Loucy (cell line): Measurements from ENCODE around the gene TAF4.

Source experiments
- H2AFZ ChIP-seq: fragments of 200-600 bp; sonication (generic); 2 replicates; pipeline ENCODE4 v1.6.0; 2016; ENCODE audit warnings: antibody characterized with exemption, mild to moderate bottlenecking, low read length, moderate library complexity
- H3F3A ChIP-seq: fragments of 200-600 bp; 2 replicates; pipeline ENCODE4 v1.6.0; 2016; ENCODE audit warnings: antibody characterized with exemption, low read depth, mild to moderate bottlenecking
- H3K27me3 ChIP-seq: fragments of 200-600 bp; sonication (generic); 2 replicates; pipeline ENCODE4 v1.6.1; 2014; ENCODE audit warnings: low read length, mild to moderate bottlenecking; ENCODE audit not compliant: insufficient read depth, poor library complexity, severe bottlenecking
- H3K36me3 ChIP-seq: fragments of 200-600 bp; sonication (generic); 2 replicates; pipeline ENCODE4 v1.6.1; 2016; ENCODE audit warnings: low read length; ENCODE audit not compliant: insufficient read depth
- H3K4me1 ChIP-seq: fragments of 200-600 bp; sonication (generic); 2 replicates; pipeline ENCODE4 v1.5.1; 2014; ENCODE audit warnings: low read length, mild to moderate bottlenecking; ENCODE audit not compliant: insufficient read depth, poor library complexity, severe bottlenecking
- H3K4me2 ChIP-seq: fragments of 200-600 bp; sonication (generic); 2 replicates; pipeline ENCODE4 v1.6.0; 2014; ENCODE audit warnings: antibody characterized with exemption, low read length, low read depth, mild to moderate bottlenecking; ENCODE audit not compliant: poor library complexity, severe bottlenecking
- H3K4me3 ChIP-seq: fragments of 200-600 bp; sonication (generic); 2 replicates; pipeline ENCODE4 v1.5.1; 2014; ENCODE audit warnings: low read length, mild to moderate bottlenecking, mixed read lengths; ENCODE audit not compliant: poor library complexity, severe bottlenecking
- H3K79me2 ChIP-seq: fragments of 200-600 bp; sonication (generic); 2 replicates; pipeline ENCODE4 v1.6.1; 2014; ENCODE audit warnings: low read length; ENCODE audit not compliant: insufficient read depth
- H3K9ac ChIP-seq: fragments of 200-600 bp; sonication (generic); 2 replicates; pipeline ENCODE4 v1.6.0; 2014; ENCODE audit warnings: mild to moderate bottlenecking, low read depth, low read length, moderate library complexity; ENCODE audit not compliant: poor library complexity, severe bottlenecking
- H3K9me2 ChIP-seq: fragments of 200-600 bp; sonication (generic); replicated peaks from 2 replicates; pipeline ENCODE4 v1.6.1; 2016; ENCODE audit warnings: low read depth, low read length, mixed read lengths
- H3K9me3 ChIP-seq: fragments of 200-600 bp; sonication (generic); 2 replicates; pipeline ENCODE4 v1.6.1; 2014; ENCODE audit warnings: mild to moderate bottlenecking, antibody characterized with exemption, low read length, low read depth; ENCODE audit not compliant: insufficient read depth
- H4K20me1 ChIP-seq: fragments of 200-600 bp; sonication (generic); 2 replicates; pipeline ENCODE4 v1.6.0; 2014; ENCODE audit warnings: antibody characterized with exemption, low read length, mild to moderate bottlenecking; ENCODE audit not compliant: insufficient read depth, poor library complexity, severe bottlenecking
- CTCF ChIP-seq: fragments of 200-600 bp; sonication (generic); conservative IDR thresholded peaks from 2 replicates; pipeline ENCODE4 v1.5.1; 2014; ENCODE audit warnings: mild to moderate bottlenecking, antibody characterized with exemption, low read length
- EZH2phosphoT487 ChIP-seq: fragments of 200-600 bp; IDR thresholded peaks from 2 replicates; pipeline ENCODE4 v1.6.1; 2018; ENCODE audit warnings: antibody characterized with exemption, mild to moderate bottlenecking, moderate library complexity, borderline replicate concordance

Gene TAF4

GRCh38 chr20:61965606-61966491 lies 99.8 kb downstream of the TAF4 start:
- Histone ChIP-seq H3F3A (no peaks in the 10 kb centered on the region), H4K20me1 (no peaks in the 10 kb centered on the region), H3K4me3 (no peak overlapping the region), H2AFZ (no peak overlapping the region), H3K9me3 (no peaks in the 10 kb centered on the region), H3K4me2 (no peak overlapping the region), H3K9ac (no peak overlapping the region), H3K9me2 (no peaks in the 10 kb centered on the region), H3K27me3 (no peaks in the 10 kb centered on the region), H3K36me3 (no peaks in the 10 kb centered on the region), H3K79me2 (no peaks in the 10 kb centered on the region), H3K4me1 (no peaks in the 10 kb centered on the region)
- TF ChIP-seq CTCF: 0 out of 2 replicates have a peak, but pooled peaks have one; percentile 11
- no peak for TF ChIP-seq EZH2phosphoT487

DNA sequence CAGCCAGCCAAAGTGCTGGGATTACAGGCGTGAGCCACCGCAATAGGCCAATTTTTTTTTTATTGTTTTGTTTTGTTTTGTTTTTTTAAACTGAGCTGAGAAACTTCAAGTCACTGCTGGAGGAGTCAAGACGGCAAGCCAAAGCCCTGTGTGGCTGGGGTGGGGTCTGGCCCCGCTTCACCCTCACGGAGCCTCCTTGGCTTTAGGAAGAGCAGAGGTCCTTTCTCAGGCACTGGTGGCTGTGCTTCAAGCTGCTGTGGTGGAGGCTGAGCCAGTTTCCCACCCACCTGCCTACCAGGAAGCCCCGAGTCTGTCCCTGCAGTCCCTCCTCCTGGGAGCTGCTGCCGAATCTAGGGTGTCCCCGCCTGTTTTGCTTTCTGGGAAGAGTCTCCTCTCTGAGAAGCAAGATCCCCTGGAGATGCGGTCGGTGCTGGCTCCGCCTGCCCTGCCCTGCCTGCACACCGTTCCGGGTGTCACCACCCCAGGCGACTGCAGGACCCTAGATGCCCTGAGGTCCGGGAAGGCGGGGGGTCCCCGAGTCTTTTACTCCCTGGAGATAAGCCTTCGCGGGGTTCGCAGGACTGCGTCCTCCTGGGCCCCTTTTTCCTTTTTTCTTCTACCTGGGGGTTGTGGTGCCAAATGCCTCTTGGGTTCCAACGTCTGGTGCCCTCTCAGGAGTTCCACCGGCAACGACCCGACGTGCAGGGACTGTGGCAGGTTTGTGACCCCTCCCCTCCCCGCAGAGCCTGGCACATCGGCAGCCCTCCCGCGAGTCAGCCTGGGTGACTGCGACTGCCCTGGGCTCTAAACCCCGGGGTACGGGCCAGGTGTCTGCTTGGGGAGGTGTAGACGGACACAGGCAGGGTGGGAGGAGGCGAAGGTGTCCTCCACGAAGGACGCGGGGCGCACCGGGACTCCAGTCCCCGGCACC lies 100.7 kb downstream of the TAF4 start:
- no peak for TF ChIP-seq CTCF
- no peak for TF ChIP-seq EZH2phosphoT487
- Histone ChIP-seq H3K79me2 (no peaks in the 10 kb centered on the region), H3K36me3 (no peaks in the 10 kb centered on the region), H3K9ac (no peak overlapping the region), H2AFZ (no peak overlapping the region), H3K9me2 (no peaks in the 10 kb centered on the region), H3K4me2 (no peak overlapping the region), H3K27me3 (no peaks in the 10 kb centered on the region), H3K4me3 (no peak overlapping the region), H3K9me3 (no peaks in the 10 kb centered on the region), H3F3A (no peaks in the 10 kb centered on the region), H3K4me1 (no peaks in the 10 kb centered on the region), H4K20me1 (no peaks in the 10 kb centered on the region)

GRCh38 chr20:61963885-61964674 lies 101.6 kb downstream of the TAF4 start:
- no peaks in the 10 kb centered on the region for H3K9me2 ChIP-seq
- H2AFZ ChIP-seq: no peak overlapping the region
- no peaks in the 10 kb centered on the region for H3K79me2 ChIP-seq
- H4K20me1 ChIP-seq: no peaks in the 10 kb centered on the region
- no peaks in the 10 kb centered on the region for H3K36me3 ChIP-seq
- no peaks in the 10 kb centered on the region for H3K4me1 ChIP-seq
- no peak for TF ChIP-seq EZH2phosphoT487
- no peak for TF ChIP-seq CTCF
- H3K4me3 ChIP-seq: no peak overlapping the region
- H3K27me3 ChIP-seq: no peaks in the 10 kb centered on the region
- H3K4me2 ChIP-seq: no peak overlapping the region
- H3F3A ChIP-seq: no peaks in the 10 kb centered on the region
- no peak overlapping the region for H3K9ac ChIP-seq
- H3K9me3 ChIP-seq: no peaks in the 10 kb centered on the region
